Mucosa of rectum (tissue), 2 donors: ENCODE data around the gene USP24.

ENCODE experiments used
- H3K27ac ChIP-seq, 2 donors: one replicate each; pipeline ENCODE4 v1.7.0; 2013; ENCODE audit warnings: inconsistent platforms in 2 of 2, low read depth in 2 of 2, low read length in 2 of 2
- H3K27me3 ChIP-seq, 2 donors: one replicate each; pipeline ENCODE4 v1.7.0; 2013; ENCODE audit warnings: low read length in 2 of 2; ENCODE audit not compliant: control insufficient read depth in 2 of 2, insufficient read depth in 2 of 2
- H3K36me3 ChIP-seq, 2 donors: one replicate each; pipeline ENCODE4 v1.7.0; 2013; ENCODE audit warnings: low read length in 2 of 2; ENCODE audit not compliant: control insufficient read depth in 2 of 2, insufficient read depth in 2 of 2
- H3K4me1 ChIP-seq, 2 donors: one replicate each; pipeline ENCODE4 v1.7.0; 2013; ENCODE audit warnings: low read length in 2 of 2, mild to moderate bottlenecking in 1 of 2; ENCODE audit not compliant: control insufficient read depth in 2 of 2, insufficient read depth in 2 of 2
- H3K4me3 ChIP-seq, 2 donors: one replicate each; pipeline ENCODE4 v1.7.0; 2013; ENCODE audit warnings: low read length in 2 of 2
- H3K9ac ChIP-seq, 2 donors: one replicate each; pipeline ENCODE4 v1.7.0; 2013; ENCODE audit warnings: low read length in 2 of 2, low read depth in 1 of 2, mild to moderate bottlenecking in 1 of 2
- H3K9me3 ChIP-seq, 2 donors: one replicate each; pipeline ENCODE4 v1.7.0; 2013; ENCODE audit warnings: low read length in 2 of 2; ENCODE audit not compliant: control insufficient read depth in 2 of 2
- donor health status: healthy.
- donor health status: Normal muscosa, but diverticular disease.

Gene USP24

DNA sequence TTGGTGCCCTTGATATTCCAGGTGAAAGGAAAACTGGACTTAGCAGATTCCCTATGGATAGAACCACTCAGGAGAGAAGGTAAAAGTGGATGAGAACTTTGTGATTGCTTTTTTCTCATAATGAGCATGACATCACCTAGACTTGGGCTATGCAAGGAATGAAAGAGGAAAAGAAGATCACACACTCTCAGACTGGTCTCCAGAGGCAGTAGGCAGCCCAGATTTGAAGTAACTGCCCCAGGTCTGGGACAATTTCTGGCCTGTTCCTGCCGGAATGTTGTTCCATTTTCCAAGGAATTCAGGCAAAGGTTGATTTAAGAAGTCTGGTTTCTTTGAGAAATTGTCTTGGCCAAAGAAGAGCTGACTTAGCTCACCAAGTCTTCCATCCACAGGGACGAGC, 31.7 kb upstream of the USP24 start:
- H3K27ac ChIP-seq: no peak overlapping the region
- no peak overlapping the region for H3K9ac ChIP-seq
- no peaks in the 10 kb centered on the region for H3K9me3 ChIP-seq
- H3K27me3 ChIP-seq: no peaks in the 10 kb centered on the region
- H3K36me3 ChIP-seq: no peaks in the 10 kb centered on the region
- H3K4me3 ChIP-seq: no peak overlapping the region
- no peaks in the 10 kb centered on the region for H3K4me1 ChIP-seq

DNA sequence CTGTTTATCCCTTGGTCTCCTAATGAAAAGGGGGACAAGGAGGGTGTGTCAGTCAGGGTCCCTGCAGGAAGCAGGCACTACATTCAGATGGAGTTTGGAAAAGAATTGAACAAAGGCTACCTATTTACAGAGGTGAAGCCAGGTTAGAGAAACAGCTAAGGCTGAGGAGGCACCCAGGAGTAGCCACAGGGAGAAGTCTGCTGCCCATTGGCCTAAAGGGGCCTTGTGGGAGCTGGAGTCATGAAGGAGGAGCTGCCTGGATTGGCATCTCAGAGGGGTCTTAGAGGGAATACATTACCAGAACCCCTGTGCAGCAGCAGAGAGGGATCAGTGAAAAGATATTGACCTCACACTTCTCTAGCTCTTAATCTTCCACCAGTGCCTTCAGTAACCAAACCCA, 31.2 kb upstream of the USP24 start:
- Histone ChIP-seq H3K9me3 (no peaks in the 10 kb centered on the region), H3K9ac (no peak overlapping the region), H3K27ac (no peak overlapping the region), H3K36me3 (no peaks in the 10 kb centered on the region), H3K27me3 (no peaks in the 10 kb centered on the region), H3K4me1 (no peaks in the 10 kb centered on the region), H3K4me3 (no peak overlapping the region)

DNA sequence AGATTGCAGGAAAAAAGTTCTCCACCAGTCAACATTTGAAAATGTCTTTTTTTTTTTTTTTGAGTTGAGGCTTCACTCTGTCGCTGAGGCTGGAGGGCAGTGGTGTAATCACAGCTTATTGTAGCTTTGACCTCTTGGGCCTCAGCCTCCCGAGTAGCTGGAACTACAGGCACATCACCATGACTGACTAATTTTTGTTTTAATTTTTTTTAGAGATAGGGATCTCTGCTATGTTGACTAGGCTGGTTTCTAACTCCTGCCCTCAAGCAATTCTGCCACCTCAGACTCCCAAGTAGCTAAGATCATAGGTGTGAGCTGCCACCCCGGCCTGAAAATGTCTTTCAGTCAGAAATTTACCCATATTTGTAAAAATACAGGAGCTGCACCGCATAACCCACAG, 30.6 kb upstream of the USP24 start:
- no peaks in the 10 kb centered on the region for H3K4me1 ChIP-seq
- no peaks in the 10 kb centered on the region for H3K36me3 ChIP-seq
- H3K27me3 ChIP-seq: no peaks in the 10 kb centered on the region
- H3K9ac ChIP-seq: no peak overlapping the region
- no peaks in the 10 kb centered on the region for H3K9me3 ChIP-seq
- no peak overlapping the region for H3K27ac ChIP-seq
- no peak overlapping the region for H3K4me3 ChIP-seq

DNA sequence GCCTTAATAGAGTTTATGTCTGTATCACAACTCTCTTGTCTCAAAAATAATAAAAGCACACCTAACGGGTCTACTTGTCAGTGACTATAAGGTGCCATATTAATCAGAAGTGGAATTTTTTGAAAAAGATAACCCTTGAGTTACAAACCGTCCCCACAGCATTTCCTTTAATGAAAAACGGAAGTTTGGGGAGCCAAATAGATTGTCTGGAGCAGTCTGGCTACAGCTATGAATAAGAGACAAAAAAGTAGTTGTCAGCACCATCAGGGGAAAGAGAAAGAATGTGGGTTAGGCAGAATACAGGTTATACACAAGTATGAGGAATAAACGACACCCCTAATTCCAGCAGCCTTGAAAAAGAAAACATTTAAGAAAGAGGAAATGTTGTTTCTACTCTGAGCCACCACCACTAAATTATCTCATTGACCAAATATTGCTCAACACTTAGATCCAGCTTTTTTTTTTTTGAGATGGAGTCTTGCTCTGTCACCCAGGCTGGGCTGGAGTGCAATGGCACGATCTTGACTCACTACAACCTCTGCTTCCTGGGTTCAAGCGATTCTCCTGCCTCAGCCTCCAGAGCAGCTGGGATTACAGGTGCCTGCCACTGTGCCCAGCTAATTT, 29.4 kb upstream of the USP24 start:
- H3K4me3 ChIP-seq: no peak overlapping the region
- H3K4me1 ChIP-seq: no peaks in the 10 kb centered on the region
- no peaks in the 10 kb centered on the region for H3K9me3 ChIP-seq
- H3K9ac ChIP-seq: no peak overlapping the region
- H3K27ac ChIP-seq: no peak overlapping the region
- H3K27me3 ChIP-seq: no peaks in the 10 kb centered on the region
- no peaks in the 10 kb centered on the region for H3K36me3 ChIP-seq

DNA sequence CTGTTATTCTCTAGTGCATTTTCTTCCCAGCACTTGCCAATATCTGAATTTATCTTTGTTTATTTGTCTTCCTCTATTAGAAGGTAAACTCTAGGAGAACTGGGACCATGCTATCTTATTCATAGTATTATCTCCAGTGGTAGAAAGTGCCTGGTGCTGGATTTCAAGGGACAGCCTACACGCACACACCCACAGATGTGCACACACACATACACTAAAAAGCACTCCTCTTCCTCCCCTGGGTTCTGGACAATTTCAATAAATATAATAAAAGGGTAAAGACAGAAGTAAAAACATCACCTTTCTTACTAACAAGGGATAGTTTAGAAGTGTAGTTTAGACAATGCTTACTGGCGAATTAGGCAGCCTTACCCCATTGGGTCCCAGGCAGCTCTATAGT, 28.5 kb upstream of the USP24 start:
- no peak overlapping the region for H3K9ac ChIP-seq
- H3K4me3 ChIP-seq: no peak overlapping the region
- no peaks in the 10 kb centered on the region for H3K27me3 ChIP-seq
- no peak overlapping the region for H3K27ac ChIP-seq
- H3K36me3 ChIP-seq: no peaks in the 10 kb centered on the region
- H3K4me1 ChIP-seq: no peaks in the 10 kb centered on the region
- no peaks in the 10 kb centered on the region for H3K9me3 ChIP-seq

DNA sequence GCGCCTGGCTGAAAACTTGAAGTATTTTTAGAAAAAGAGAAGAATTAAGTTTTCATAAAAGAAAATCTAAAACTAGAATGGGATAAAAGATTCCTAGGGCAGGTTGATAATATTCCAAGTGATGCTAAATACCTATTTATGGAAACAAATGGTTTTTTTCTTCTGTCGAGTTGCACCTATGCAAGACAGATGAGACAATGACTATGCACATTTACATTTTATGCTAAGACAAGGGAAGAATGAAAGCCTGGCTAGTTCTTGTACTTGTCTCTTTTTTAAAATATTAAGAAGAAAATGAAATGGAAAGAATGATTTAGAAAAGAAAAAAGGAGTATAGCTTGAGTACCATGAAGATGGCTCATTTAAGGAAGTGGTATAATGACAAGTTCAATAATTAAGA, 24.4 kb upstream of the USP24 start:
- no peaks in the 10 kb centered on the region for H3K9me3 ChIP-seq
- no peaks in the 10 kb centered on the region for H3K27me3 ChIP-seq
- no peaks in the 10 kb centered on the region for H3K36me3 ChIP-seq
- no peaks in the 10 kb centered on the region for H3K4me1 ChIP-seq
- H3K27ac ChIP-seq: no peak overlapping the region
- H3K4me3 ChIP-seq: no peak overlapping the region
- H3K9ac ChIP-seq: no peak overlapping the region

DNA sequence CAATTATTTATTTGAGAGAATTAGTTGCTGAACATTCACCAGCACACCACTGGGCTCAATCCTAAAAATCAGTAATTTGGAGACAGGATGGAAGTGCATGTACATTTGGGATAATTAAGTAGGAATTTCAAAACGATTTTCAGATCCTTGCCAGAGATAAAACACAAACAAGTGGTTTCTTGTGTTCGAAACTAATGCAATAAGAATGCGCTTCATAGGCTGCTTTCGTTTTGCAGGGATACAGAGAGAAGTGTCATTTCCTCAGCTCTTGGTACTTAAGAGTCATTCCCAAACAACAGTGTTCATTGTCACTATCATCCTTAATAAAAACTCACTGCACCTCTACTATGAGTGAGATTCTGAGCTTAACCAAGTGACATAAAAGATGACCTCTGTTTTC, 20.6 kb upstream of the USP24 start:
- Histone ChIP-seq H3K4me3 (no peak overlapping the region), H3K4me1 (no peaks in the 10 kb centered on the region), H3K27ac (no peak overlapping the region), H3K27me3 (no peaks in the 10 kb centered on the region), H3K9ac (no peak overlapping the region), H3K9me3 (no peaks in the 10 kb centered on the region), H3K36me3 (no peaks in the 10 kb centered on the region)

DNA sequence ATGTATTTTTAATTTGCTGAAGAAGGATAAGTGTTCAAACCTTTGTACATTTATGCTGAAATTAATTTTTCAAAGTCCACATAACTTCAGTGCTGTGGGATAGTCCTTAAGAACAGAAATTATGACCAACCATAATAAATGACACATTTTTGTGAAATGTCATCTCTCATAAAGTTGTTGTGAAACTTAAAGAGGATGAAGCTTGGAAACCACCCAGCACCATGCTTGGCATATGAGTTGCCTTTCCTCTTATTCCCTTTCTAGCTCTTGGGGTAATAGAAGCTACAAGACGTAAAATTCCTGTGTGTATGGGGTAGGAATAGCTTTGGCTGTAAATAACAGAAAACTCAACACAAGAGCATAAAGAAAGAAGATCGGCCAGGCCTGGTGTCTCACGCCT, 18.9 kb upstream of the USP24 start:
- Histone ChIP-seq H3K4me3 (no peak overlapping the region), H3K36me3 (no peaks in the 10 kb centered on the region), H3K27ac (no peak overlapping the region), H3K27me3 (no peaks in the 10 kb centered on the region), H3K9ac (no peak overlapping the region), H3K9me3 (no peaks in the 10 kb centered on the region), H3K4me1 (no peaks in the 10 kb centered on the region)

DNA sequence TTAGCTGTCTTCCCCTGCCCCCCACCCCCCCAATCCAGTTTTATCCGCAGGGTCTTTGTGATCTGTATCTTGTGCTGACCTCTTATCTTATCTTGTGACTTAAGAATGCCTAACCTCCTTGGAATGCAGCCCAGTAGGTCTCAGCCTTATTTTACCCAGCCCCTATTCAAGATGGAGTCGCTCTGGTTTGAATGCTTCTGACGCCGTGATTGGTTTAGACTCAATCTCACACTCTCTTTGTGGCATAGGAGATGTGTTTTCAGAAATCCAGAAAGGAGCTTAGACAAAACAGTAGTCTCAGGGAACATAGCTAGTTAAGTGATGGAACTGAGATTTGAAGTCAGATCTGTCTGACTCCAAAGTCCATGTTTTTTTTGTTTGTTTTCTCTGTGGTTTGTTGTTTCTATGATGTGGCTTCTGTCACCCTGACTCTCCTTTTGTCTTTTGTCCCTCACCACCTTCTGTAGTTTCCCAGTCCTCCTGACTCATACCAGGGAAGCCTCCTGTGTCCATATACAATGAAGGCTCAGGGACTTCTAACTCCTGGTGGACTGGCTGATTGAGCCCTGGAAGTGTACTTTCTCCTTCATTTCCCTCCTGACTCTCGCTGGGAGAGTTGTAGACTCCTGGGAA, 18.1 kb upstream of the USP24 start:
- H3K27me3 ChIP-seq: no peaks in the 10 kb centered on the region
- H3K36me3 ChIP-seq: no peaks in the 10 kb centered on the region
- no peaks in the 10 kb centered on the region for H3K9me3 ChIP-seq
- no peak overlapping the region for H3K27ac ChIP-seq
- H3K9ac ChIP-seq: no peak overlapping the region
- no peaks in the 10 kb centered on the region for H3K4me1 ChIP-seq
- no peak overlapping the region for H3K4me3 ChIP-seq

DNA sequence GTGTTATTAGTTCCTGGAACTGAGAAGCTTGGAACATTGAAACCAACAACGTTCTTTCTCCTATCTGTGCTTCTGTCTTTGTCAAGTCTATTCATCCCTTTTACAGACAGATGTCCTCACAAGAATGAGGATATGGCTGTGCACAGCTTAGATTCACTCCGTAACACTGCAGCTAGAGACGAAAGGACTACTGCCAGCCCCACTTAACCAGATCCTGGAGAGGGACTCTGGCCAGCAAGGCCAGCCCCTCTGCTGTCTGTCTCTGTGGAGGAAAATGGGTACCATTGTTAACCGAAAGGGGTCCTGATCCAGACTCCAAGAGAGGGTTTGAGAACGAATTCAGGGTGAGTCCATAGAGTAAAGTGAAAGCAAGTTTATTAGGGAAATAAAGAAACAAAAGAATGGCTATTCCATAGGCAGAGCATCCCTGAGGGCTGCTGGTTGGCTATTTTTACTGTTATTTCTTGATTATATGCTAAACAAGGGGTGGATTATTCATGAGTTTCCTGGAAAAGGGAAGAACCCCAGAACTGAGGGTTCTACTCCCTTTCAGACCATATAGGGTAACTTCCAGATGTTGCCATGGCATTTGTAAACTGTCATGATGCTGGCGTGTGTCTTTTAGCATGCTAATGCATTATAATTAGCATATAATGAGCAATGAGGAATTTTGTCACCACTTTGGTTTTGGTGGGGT, 17.4 kb upstream of the USP24 start:
- H3K27me3 ChIP-seq: no peaks in the 10 kb centered on the region
- H3K9me3 ChIP-seq: no peaks in the 10 kb centered on the region
- H3K4me1 ChIP-seq: no peaks in the 10 kb centered on the region
- H3K4me3 ChIP-seq: no peak overlapping the region
- no peaks in the 10 kb centered on the region for H3K36me3 ChIP-seq
- no peak overlapping the region for H3K27ac ChIP-seq
- H3K9ac ChIP-seq: no peak overlapping the region
